ENCODE results near the gene FARP1.

The FARP1 gene

GRCh38 chr13:98363326-98363725, 220.4 kb downstream of the FARP1 start:
- TF ChIP-seq CTCF (IDR thresholded peaks at IDR 0.05), result no peak
- H3K27ac ChIP-seq, result no peak overlapping the region
- no peaks in the 10 kb centered on the region for H3K36me3 ChIP-seq
- no peak overlapping the region for H3K4me3 ChIP-seq (ENCODE audit: low read depth in 1 of 2, low read length in 1 of 2)
- H3K27me3 ChIP-seq, result peaks cover 15% of the 10 kb centered on the region
- H3K4me1 ChIP-seq (ENCODE audit: control insufficient read depth in 1 of 2, insufficient read depth in 1 of 2, low read depth in 1 of 2, low read length in 1 of 2), result no peaks in the 10 kb centered on the region
- no peaks in the 10 kb centered on the region for H3K9me3 ChIP-seq

GRCh38 chr13:98364179-98364578, 221.3 kb downstream of the FARP1 start:
- peaks cover 15% of the 10 kb centered on the region for H3K27me3 ChIP-seq
- TF ChIP-seq CTCF (IDR thresholded peaks at IDR 0.05), result no peak
- no peaks in the 10 kb centered on the region for H3K36me3 ChIP-seq
- no peak overlapping the region for H3K4me3 ChIP-seq (ENCODE audit: low read depth in 1 of 2, low read length in 1 of 2)
- no peaks in the 10 kb centered on the region for H3K4me1 ChIP-seq (ENCODE audit: control insufficient read depth in 1 of 2, insufficient read depth in 1 of 2, low read depth in 1 of 2, low read length in 1 of 2)
- no peaks in the 10 kb centered on the region for H3K9me3 ChIP-seq
- no peak overlapping the region for H3K27ac ChIP-seq

DNA sequence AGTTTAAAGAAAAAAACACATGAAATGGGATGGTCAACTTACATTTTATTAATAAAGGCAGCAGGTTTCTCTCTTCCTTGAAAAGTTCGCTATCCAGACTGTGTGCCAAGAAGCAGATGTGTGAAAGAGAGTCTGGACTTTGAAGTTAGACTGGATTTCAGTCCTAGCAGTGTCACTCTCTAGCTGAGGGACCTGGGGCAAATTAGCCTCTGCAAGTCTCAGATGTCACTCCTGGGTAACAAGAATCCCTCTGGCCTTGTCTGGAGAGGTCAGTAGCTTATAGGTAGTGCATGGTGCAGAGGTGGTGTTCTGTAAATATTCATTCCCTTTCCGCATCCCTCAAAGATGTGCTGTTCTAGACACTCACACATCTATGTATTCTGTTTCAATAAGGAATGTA, 221.8 kb downstream of the FARP1 start:
- TF ChIP-seq CTCF (IDR thresholded peaks at IDR 0.05), result no peak

GRCh38 chr13:98365302-98365701, 222.4 kb downstream of the FARP1 start:
- TF ChIP-seq CTCF (IDR thresholded peaks at IDR 0.05), result no peak
- Histone ChIP-seq H3K9me3 (no peaks in the 10 kb centered on the region), H3K36me3 (no peaks in the 10 kb centered on the region), H3K27ac (no peak overlapping the region), H3K4me3 (ENCODE audit: low read depth in 1 of 2, low read length in 1 of 2) (no peak overlapping the region), H3K4me1 (ENCODE audit: control insufficient read depth in 1 of 2, insufficient read depth in 1 of 2, low read depth in 1 of 2, low read length in 1 of 2) (no peaks in the 10 kb centered on the region), H3K27me3 (peaks cover 15% of the 10 kb centered on the region)

More for the DNA sequence above, 221.8 kb downstream of the FARP1 start:
- Histone ChIP-seq H3K9me3 (no peaks in the 10 kb centered on the region), H3K36me3 (no peaks in the 10 kb centered on the region), H3K4me1 (ENCODE audit: control insufficient read depth in 1 of 2, insufficient read depth in 1 of 2, low read depth in 1 of 2, low read length in 1 of 2) (no peaks in the 10 kb centered on the region), H3K27me3 (peaks cover 15% of the 10 kb centered on the region), H3K4me3 (ENCODE audit: low read depth in 1 of 2, low read length in 1 of 2) (no peak overlapping the region), H3K27ac (no peak overlapping the region)

GRCh38 chr13:98366010-98366409, 223.1 kb downstream of the FARP1 start:
- Histone ChIP-seq H3K4me1 (ENCODE audit: control insufficient read depth in 1 of 2, insufficient read depth in 1 of 2, low read depth in 1 of 2, low read length in 1 of 2) (no peaks in the 10 kb centered on the region), H3K27me3 (peaks cover 15% of the 10 kb centered on the region), H3K4me3 (ENCODE audit: low read depth in 1 of 2, low read length in 1 of 2) (no peak overlapping the region), H3K9me3 (no peaks in the 10 kb centered on the region), H3K27ac (no peak overlapping the region), H3K36me3 (no peaks in the 10 kb centered on the region)
- no peak for TF ChIP-seq CTCF (IDR thresholded peaks at IDR 0.05)

DNA sequence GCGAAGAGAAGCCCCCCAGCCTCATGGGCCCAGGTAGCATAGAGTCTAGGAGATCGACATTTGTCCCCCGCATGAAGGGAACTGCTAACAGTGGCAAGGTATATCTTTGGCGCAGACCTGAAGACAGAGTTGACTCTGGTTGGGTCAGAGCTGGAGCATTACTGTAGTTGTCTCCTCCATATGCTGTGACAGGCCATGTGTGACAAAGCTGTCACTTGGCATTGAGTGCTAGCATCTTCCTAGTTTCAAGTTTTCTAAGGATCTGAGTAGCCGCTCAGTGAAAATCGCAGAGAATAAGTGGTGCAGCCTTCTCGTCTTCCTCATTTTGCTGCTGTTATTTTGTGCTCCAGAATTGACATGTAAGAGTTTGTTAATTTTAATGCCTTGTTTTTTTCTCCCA, 223.5 kb downstream of the FARP1 start:
- H3K4me1 ChIP-seq (ENCODE audit: control insufficient read depth in 1 of 2, insufficient read depth in 1 of 2, low read depth in 1 of 2, low read length in 1 of 2), result no peaks in the 10 kb centered on the region
- H3K4me3 ChIP-seq (ENCODE audit: low read depth in 1 of 2, low read length in 1 of 2), result no peak overlapping the region
- no peaks in the 10 kb centered on the region for H3K36me3 ChIP-seq
- H3K9me3 ChIP-seq, result no peaks in the 10 kb centered on the region
- TF ChIP-seq CTCF (IDR thresholded peaks at IDR 0.05), result no peak
- H3K27me3 ChIP-seq, result peaks cover 15% of the 10 kb centered on the region
- no peak overlapping the region for H3K27ac ChIP-seq

Data from neutrophil (primary cell).